ENCODE data around the gene SLIT3. TPM values are rescaled to one million over a fixed set of nuclear protein-coding genes. Genes with fewer than 3 reads are reported as not detected.

Gene SLIT3
- total and polyA plus RNA-seq, 10 of the 15 experiments (the other 5 are each of a cell fraction or from before 2014, with no cell fraction given) = 0.05 TPM; not detected in 9

- TF ChIP-seq REST (IDR thresholded peaks at IDR 0.05; ENCODE audit: low read depth, low read length) (no peak), HDGF (IDR thresholded peaks at IDR 0.05) (no peak), GATAD2B (conservative IDR thresholded peaks at IDR 0.05; ENCODE audit: low read depth) (no peak), ZBTB40 (IDR thresholded peaks at IDR 0.05; ENCODE audit: borderline replicate concordance) (no peak), ZBTB33 (IDR thresholded peaks at IDR 0.05) (no peak), TCF7 (IDR thresholded peaks at IDR 0.05; ENCODE audit: borderline replicate concordance) (no peak), E2F4 (IDR thresholded peaks at IDR 0.05; ENCODE audit: low read depth, low read length) (no peak), RAD51 (IDR thresholded peaks at IDR 0.05) (no peak)
Measured at GRCh38 chr5:169006842-169007790, 293.8 kb downstream of the SLIT3 start (continued).
